Right lobe of liver (tissue), 4 donors: ENCODE data around the gene PGC.

Source experiments
- CTCF ChIP-seq, 4 donors: fragments of 200-600 bp in 3 of 4; fragments of 450-650 bp in 1 of 4; IDR thresholded peaks; one replicate each; pipeline versions ENCODE4 v1.5.1 to v1.8.0; 2016 to 2022; ENCODE audit warnings: antibody characterized with exemption in 4 of 4, mild to moderate bottlenecking in 2 of 4
- POLR2A ChIP-seq: fragments of 450-650 bp; IDR thresholded peaks from one replicate; pipeline ENCODE4 v1.6.1; 2017; ENCODE audit warnings: antibody characterized with exemption, mild to moderate bottlenecking
- donor health status: DM: no; HTN: no; CAD: no.
- donor health status: DM: no; HTN: no; CAD: no.
- donor health status: DM: no; HTN: yes; CAD: no.

DNA sequence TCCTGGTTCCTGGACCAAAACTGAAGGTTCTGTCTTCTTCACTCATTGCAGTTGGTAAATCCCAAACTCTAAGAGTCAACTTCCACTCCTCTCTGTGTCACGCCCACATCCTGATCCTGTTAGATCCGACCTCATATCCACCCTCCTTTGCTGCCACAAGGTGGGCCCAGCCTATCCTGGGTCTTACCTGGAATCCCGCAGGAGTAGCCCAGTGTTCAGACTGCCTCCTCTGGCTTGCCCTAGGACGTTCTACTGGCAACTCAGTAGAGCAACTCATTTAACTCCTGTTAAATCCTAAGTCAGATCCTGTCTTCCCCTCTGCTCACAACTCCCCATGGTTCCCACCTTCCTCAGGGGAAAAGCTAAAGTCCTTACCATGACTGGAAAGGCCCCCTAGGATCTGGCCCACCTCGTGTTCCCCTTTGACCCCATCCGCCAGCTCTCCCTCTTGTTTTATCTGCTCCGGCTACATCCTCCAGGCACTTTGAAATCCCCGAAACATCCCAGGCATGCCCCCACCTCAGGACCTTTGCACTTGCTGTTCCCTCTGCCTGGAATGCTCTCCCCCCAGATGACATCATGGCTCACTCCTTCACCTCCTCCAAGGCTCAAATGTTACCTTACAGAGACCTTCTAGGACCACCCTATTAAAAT, 55.6 kb downstream of the PGC start:
- TF ChIP-seq POLR2A (no peak), CTCF (IDR thresholded peaks at IDR 0.05) (no peak)
